Measurements from ENCODE around the gene AKAP10. TPM values are rescaled to one million over a fixed set of nuclear protein-coding genes. Genes with fewer than 3 reads are reported as not detected.

AKAP10 gene, protein sequence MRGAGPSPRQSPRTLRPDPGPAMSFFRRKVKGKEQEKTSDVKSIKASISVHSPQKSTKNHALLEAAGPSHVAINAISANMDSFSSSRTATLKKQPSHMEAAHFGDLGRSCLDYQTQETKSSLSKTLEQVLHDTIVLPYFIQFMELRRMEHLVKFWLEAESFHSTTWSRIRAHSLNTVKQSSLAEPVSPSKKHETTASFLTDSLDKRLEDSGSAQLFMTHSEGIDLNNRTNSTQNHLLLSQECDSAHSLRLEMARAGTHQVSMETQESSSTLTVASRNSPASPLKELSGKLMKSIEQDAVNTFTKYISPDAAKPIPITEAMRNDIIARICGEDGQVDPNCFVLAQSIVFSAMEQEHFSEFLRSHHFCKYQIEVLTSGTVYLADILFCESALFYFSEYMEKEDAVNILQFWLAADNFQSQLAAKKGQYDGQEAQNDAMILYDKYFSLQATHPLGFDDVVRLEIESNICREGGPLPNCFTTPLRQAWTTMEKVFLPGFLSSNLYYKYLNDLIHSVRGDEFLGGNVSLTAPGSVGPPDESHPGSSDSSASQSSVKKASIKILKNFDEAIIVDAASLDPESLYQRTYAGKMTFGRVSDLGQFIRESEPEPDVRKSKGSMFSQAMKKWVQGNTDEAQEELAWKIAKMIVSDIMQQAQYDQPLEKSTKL
- total RNA-seq (2014; rRNA removed; shearing (Covaris generic)) = 16.2 and 19.4 TPM in 2 replicates

GRCh38 chr17:19977293-19978208, at the start of gene AKAP10:
TSS of gene AKAP10 (minus strand) at chr17:19977828. CDS start at chr17:19977679, 149 bp downstream.

DNA sequence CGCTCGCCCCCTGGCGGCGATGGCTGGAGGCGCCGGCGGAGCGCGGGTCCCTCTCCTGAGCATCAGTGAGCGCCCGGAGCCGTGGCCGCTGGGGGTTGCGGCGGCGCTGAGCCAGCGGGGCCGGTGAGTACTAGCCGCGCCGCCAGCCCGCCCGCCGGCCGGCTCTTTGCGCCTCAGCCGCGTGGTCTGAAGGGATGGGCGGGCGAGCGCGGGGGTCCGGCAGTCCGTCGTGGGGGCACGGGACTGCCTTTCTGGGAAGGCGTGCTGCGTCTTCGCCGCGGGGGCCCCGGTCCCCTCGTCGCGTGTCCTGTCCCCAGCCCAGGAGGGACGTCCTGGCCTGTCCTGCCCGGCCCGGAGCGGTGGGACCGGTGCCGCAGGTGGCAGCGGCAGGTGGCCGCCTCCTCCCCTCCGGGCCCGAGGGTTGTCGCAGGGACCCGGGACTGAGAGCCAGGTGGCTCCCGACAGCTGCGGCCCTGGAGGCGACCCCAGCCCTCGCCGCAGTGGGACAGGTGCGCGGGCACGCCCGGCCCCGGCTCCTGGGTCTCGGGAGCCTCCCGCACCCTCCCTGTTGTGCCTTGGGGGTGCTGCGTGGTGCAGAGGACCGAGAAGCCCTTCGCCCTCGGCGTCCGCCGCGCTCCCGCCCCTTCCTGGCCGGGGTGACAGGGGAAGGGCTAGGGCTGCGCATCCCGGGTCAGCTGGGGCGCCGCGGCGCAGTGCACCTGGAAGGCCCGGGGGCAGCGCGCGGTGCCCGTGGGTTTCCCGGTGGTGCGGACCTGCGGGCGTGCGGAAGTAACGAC, 31.9 kb upstream of the AKAP10 start, which contains the start of gene SPECC1:
TSS of gene SPECC1 (plus strand) at position 58 of the 797 bp plus-strand sequence. CDS start 87,293 bp downstream, outside the sequence.

GRCh38 chr17:19867329-19868078, 110.1 kb downstream of the AKAP10 start, which contains the start of gene ULK2:
TSS of gene ULK2 (minus strand) at chr17:19867936. CDS start at chr17:19867417, 519 bp downstream.

Small RNA genes lying within 50 kb of the gene (small RNA-seq; reads per million reads assigned to genes)
- gene AC015726.2 = not detected

Other genes with a start within 250 kb of the AKAP10 start
- not detected in 2 replicates for gene ALDH3A1, start 229.5 kb downstream of the AKAP10 start, total RNA-seq (2014; rRNA removed; shearing (Covaris generic))
- 4.9 and 10.4 TPM in 2 replicates for gene ULK2, start 109.9 kb downstream of the AKAP10 start, total RNA-seq (2014; rRNA removed; shearing (Covaris generic))
- 16.1 and 23.1 TPM in 2 replicates for gene SPECC1, start 31.5 kb upstream of the AKAP10 start, total RNA-seq (2014; rRNA removed; shearing (Covaris generic))